M059J (cell line): ENCODE results near the gene FXYD6. TPM values are rescaled to one million over a fixed set of nuclear protein-coding genes. Genes with fewer than 3 reads are reported as not detected.

Source experiments
- DNase-seq: peaks from one replicate; pipeline ENCODE4 v3.0.0-alpha.2; 2012; ENCODE audit warnings: low read depth
- total RNA-seq: library from RNA; depleted of rRNA; stranded (reverse); fragments of >200 nt; shearing (Covaris generic); gene quantifications from 2 replicates; pipeline ENCODE4 v1.2.3, GENCODE V29; 2014

The FXYD6 gene
- total RNA-seq, 1 experiment from 2014 or later, result 0.86 TPM

DNA sequence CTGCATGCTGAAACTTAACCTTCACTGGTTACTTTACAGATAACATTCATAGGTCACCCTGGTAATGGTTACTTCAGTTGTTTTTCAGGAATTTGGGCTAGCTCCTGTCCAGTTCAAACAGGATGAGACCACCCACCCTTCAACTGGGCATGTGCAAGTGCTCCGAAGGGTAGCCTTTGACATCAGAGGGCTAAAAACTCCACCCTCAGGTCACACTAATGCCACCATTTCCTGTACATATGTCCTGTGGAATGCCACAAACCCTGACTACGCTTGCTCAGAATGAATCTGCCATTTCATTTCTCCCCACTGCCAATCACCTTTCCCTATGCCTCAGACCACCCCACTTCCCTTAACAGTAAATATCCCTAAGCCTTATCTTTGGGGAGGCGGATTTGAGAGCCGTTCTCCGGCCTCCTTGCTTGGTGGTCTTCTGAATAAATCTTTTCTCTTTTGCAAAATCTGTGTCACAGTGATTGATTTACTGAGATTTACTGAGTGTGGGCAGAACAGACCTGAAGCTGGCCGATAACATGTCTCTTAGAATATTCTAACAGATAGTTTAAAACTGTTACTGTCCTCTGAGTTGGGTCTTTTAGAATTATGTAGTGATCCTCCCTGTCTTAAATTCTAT lies 26.6 kb downstream of the FXYD6 start:
- DNase-seq, result no peak

DNA sequence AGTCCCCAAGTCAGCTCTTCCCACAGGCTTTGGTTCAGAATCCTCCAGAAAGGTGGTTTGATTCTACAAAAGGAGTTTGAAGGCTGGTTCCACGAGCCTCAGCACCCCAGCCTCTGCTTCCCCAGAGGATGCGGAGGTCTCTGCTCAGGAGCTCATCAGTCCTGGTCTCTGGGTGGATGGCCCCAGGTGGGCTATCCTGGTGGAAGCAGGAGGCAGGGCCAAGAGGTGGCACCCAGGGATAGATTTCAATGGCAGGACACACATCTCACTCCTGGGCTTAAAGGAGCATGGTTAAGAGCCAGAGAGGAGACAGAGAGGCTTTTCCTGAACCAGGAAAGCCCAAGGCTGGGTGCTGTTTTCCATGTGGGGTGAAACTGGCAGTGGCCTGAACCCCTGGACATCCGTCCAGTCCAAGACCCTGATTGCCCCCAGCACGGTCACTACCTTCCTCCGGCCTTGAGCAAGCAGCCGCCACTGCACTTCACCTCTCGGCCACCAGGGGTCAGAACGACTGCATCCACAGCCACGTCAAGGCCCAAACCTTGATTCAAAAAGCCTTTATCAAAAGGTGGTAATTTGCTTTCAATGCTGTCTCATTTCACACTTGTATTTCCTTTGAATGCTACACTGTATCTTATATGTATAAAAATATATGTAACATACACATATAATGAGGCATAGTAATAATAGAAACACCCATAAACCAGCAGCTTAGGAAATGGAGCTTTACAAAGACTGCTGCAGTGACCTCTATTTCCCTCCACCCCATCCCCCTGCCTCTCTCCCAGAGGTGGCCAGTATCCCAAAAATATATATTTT lies 32.6 kb downstream of the FXYD6 start:
- peak; percentile 36 for DNase-seq

DNA sequence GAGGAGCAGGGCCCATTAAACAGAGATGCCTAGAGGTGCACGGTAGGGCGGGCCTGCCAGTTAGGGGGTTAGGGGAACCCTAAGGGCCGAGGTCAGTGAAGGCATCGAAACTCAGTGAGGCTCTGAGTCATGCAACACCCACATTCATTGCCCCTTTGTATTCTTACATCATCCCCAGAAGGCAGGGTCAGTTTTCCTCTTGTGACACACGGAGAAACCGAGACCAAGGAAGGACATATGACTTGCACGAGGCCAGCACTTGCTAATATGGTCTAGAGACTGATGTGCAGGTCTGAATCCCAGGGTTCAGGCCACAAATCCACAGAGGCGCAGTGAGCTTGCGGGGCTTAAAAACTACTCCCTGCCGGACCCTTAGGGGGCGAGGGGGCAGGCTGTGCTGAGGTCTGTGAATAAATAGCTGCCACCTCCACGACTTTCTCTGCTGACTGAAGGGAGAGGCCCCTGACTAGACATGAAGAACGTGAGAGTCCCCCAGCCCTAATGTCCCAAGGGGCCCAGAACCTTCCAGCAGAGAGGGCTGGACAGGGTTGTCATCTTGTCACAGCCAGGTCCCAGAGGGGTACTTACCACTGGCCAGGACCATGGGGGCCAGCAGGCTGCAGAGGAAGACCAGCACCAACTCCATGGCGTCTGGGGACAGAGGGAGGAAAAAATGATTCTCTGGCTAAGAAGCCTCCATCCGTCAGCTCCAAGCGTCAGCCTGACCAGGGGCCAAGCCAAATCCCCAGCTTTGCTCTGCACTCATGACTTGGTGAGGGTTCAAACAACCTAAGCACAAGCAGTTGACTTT lies 34.1 kb downstream of the FXYD6 start:
- DNase-seq, result no peak

DNA sequence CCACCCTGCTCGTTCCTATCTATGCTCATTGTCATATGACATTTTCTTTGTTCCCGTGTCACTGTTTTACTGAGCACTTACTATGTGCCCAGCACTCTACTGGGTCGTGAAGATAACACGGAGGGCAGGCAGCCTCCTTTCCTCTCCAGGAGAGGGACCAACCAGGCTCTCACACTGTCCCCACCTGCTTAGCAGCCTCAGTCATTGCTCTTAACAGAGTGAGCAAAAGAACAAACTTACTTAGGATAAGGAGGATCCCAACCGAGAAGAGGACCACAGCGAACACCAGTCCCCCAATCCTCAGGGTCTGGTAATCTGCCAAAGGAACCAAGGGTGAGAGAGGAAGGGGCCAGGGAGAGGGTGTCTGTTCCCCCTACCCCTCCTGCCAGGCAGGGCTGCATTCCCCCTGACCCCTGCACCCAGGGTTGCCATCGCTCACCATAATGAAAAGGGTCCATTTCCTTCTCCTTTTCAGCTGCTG lies 34.9 kb downstream of the FXYD6 start:
- DNase-seq, result no peak

DNA sequence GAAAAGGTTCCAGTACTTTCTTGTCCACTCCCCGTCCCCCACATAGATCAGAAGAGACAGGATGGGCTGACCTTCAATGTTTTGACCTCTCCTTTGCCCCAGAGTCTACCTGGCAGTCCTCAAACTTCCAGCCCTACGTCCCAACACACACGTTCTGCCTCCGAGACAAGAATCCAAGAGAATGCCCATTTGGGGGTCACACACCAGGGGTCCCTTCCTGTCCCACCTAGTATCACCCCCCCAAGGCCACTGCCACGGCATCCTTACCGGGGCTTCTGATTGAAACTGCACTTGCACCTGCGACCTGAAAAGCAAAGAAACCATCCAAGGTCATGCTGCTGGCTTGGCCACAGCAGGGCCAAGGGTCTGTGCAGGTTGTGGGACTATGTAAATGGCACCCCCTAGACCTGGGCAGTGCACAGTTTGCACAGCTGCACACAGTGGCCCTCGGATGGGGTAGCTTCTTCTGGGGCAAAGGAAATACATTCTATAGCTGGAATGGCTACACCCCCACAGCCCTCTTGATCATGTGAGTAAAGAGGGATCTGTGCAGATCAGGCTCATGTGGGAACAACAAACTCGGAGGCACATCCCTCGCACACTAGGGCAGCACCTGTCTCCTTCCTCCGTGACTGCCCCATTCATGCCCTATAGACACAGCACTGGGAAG lies 35.4 kb downstream of the FXYD6 start:
- no peak for DNase-seq

GRCh38 chr11:117839936-117840813 lies 36.3 kb downstream of the FXYD6 start:
- no peak for DNase-seq

DNA sequence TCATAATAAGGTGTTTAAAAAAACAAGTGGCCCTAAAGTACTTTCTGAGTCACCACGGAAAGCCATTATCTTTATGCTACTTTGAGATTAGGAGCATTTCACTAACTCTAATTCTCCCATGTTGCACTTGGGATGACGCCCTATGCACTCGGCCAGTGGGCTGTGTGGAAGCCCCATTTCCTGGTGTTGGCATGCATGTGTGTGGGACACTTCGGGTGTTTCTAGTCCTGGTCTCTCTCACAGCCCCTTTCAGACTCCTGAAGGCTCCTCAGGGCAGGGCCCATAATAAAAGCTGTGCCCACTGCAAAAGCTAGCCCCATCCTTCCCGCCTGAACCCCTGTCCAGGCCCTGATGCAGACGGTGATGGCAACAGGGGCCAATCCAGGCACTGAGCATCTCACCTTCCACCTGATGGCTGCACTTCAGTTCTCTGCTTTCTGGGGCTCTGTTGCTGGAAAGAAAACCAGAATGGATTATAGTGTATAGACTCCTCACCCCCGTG lies 37.0 kb downstream of the FXYD6 start:
- no peak for DNase-seq

GRCh38 chr11:117838901-117839300 lies 37.6 kb downstream of the FXYD6 start:
- DNase-seq, result no peak

DNA sequence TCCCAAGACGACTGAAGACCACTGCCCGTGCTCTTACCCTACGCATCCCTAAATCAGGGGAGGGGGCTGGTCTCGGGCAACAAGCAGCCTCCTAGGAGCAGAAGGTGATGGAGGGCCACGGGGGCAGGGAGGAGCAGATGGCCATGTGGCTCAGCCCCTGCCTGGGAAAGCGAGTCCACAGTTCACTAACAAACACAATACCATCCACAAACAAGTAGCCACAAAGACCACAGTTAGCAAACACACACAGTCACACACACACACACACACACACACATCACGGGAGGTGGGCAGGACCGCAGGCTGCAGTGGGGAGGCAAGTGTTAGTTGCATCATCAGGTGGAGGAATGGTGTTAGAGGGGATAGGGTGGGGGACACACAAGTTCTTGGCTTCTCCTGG lies 38.7 kb downstream of the FXYD6 start:
- no peak for DNase-seq

GRCh38 chr11:117837070-117837776 lies 39.2 kb downstream of the FXYD6 start:
- peak; percentile 44 for DNase-seq

GRCh38 chr11:117836077-117836960 lies 40.1 kb downstream of the FXYD6 start:
- DNase-seq, result peak; percentile 42

DNA sequence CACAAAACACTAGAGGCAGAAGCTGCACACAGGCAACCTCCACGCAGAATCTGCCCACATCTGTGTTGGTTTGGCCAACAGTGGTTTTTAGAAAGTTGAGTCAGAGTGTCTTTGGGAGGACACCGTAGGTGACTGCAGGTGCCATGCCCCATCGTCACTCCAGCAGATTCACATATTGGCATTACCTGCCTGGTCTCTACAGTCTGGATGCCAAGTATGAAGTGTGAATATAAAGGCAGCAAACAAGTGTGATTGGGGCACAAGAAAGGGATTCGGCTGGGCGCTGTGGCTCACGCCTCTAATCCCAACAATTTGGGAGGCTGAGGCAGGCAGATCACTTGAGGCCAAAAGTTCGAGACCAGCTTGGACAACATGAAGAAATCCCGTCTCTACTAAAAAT lies 40.9 kb downstream of the FXYD6 start:
- DNase-seq, result no peak

DNA sequence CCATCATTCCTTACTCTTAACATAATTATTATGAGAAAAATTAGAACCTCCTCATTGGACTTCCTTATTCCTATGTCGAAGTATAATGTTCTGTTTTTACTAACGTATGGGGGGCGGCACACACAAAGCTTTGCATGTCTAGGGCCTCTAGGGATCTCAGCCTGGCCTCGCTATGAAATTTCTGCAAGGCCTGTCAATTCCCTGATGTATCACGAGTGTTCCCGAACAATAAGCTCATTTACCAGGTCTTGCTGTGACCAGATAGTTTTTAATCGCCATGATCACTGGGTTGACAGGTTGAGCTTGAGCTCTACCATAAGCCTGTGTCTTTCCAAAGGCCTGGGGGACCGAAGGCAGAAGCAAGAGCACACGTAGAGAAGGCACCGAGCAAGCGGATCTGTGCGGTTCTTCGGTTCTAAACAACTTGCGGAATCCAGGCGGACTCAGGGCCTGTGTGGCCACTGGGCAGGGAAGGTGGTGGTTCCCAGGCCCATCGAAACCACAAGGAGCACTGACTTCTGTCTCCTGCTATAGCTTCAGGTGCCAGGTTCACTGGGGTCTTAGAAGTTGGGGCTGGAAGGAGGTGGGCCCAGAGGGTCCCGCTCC lies 41.5 kb downstream of the FXYD6 start:
- no peak for DNase-seq

DNA sequence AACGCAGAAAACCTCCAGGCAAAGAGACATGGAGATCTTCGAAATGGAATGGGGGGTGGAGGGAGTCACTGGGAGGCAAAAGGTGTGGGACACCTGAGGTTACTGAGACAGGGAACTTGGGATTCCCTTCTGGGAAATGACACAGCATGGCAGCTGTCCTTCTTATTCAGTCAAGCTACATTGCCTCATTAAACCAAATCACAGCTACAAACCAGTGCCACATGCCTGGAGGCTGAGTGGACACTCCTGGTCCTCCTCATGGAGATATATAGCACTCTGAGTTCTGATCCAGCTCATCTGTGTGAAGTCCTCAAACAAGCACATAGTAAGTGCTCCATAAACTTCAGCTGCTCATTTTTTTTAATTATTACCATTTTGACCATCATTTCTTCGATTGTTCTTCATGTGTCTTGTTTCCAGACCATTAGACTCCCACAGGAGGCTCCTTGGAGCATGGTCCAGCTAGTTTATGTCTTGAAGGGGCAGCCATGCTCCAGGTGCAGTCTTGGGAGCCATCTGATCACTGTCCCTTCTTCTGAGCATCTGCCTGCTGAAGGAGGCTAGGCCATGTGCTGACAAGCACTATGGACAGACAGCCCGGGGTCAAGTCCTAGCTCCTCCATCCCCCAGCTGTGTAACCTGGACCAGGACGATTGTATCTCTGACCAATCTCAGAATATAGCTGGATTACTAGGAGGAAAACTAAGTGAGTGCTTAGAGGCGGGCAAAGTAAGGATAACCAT lies 42.2 kb downstream of the FXYD6 start:
- no peak for DNase-seq

DNA sequence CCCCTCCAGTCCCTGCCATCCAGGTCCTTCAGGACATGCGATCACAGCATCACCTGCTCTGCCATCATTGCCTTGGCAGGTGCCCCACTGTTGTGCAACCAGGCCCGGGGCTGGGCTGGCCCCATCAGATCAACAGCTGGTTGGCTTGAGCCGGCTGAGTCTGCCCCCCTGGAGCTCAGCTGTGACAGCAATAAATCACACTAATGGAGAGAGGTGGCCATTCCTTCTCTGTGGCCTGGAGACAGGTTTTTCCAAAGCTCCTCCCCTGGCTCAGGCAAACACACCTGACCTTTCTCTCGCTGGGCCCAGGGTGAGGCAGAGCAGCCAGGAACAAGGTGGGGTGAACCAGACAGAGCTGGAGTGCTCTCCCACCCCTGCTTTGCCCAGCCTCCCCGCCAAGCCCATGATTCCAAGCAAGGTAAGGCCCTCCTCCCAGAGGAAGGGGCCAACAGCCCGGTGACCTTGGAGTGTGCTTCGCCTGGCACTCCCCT lies 43.0 kb downstream of the FXYD6 start:
- no peak for DNase-seq

GRCh38 chr11:117832511-117832910 lies 43.9 kb downstream of the FXYD6 start:
- DNase-seq, result no peak

DNA sequence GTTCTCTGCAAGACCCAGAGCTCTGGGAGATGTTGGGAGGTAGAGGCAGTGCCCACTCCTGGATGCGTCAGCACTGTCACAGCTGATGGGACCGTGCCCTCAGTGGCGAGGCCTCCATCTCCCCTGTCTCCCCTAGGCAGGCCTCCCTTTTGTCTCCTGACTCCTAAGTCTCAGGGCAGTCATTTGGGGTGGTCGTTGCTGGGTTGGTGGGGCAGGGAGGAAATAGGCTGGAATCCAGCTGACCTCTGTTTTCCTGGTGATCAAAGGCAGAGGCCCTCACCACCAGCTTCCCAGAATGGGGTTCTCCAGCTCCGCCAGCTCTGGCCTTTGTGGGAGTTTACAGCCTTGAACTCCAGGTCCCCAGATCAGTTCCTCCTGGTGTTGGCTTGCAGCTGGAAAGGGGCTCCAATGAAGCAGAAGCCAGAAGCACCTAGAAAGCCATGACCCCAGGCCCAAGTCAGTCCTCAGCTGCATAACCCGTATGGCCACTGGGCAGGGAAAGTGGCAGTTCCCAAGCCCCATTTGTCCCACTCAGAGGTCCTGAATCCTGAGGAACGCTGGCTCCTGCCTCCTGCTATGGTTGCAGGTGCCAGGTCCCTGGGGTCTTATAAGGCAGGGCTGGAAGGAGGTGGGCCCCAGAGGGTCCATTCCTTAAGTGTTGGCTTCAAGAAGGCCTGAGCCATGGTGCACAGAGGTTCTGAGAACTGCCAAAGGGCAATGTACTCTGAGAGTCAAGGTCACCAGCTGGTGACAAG lies 44.6 kb downstream of the FXYD6 start:
- no peak for DNase-seq
